NCI-H748 (cell line): ENCODE data around the gene UPK3A.
"Not testable (repeated sequence)": the region's sequence is repeated elsewhere in the genome, so short reads cannot be mapped to it uniquely, and the experiment has no call there.

Experiments
- DNase-seq: peaks from one replicate; lab custom pipeline; 2025; ENCODE audit not compliant: unreplicated experiment; lab: John Stamatoyannopoulos, UW

UPK3A gene

DNA sequence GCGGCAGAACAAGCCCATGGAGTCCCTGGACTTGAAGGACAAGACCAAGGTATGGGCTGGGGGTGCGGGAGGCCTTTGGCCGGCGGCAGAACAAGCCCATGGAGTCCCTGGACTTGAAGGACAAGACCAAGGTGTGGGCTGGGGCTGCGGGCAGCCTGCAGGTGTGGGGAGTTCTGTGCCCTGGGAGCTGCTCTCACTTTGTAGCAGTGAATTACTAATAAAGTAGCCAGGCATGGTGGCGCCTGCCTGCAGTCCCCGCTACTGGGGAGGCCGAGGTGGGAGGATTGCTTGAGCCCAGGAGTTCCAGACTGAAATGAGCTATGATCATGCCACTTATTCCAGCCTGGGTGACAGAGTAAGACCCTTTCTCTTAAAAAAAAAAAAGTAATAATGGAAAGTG is 43.5 kb downstream of the UPK3A start:
- DNase-seq = not testable (repeated sequence)

DNA sequence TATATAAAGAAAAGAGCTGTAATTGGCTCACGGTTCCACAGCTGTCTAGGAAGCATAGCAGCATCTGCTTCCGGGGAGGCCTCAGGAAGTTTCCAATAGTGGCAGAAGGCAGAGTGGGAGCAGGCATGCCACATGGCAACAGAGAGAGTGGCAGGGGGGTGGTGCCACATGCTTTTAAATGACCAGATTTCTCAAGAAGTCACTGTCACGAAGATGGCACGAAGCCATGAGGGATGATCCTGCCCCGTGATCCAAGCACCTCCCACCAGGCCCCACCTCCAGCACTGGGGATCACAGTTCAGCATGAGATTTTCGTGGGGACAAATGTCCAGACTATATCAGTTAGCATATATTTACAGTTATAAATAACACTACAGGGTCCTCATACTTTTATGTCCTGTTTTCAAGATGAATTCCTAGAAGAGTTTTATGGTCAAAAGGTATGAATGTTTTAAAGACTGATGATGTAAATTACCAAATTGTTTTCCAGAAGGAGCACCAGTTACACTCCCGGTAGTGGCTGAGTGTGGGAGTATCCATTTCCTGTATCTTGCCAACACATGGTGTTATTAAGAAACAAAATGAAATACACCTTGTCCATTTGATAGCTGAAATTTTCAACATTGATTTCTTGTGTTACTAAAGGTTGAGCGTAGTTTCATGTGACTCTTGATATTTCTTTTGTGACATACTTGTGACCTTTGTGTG is 44.2 kb downstream of the UPK3A start:
- DNase-seq = no peak

DNA sequence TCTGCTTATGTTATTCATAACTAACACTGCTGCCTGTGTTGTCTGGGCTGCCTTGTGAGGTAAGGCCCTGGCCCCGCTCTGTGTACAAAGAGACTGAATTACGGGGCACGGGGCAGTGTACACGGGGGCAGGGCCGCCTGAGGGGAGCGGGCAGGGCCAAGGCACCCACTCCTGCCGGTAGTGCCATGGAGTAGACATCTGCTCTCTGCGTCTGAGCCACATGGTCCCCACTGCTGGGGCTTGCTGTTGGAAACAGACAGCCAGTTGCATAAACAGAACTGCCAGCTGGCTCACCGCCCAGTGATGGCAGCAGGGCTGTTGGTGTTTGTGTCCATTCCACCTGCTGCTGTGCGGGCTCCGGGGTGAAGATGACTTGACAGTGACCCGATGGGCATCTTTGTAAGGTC is 44.8 kb downstream of the UPK3A start:
- DNase-seq = no peak

DNA sequence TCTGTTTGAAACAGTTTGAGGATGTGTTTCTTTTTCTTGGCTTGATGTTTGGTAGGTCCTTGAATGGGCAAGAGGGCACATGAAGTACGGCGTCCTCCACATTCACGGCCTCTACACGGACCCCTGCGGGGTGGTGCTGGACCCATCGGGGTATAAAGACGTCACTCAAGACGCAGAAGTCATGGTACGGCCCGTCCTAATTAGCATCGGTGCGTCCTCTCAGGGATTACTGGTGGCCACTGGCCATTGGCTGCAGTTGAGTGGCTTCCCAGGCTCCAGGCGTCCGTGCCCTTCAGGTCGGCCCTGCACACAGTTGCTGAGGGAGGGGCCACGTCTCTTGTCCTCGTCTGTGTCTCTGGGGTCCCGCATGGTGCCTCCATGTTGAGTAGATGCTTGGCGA is 45.8 kb downstream of the UPK3A start:
- no peak for DNase-seq

DNA sequence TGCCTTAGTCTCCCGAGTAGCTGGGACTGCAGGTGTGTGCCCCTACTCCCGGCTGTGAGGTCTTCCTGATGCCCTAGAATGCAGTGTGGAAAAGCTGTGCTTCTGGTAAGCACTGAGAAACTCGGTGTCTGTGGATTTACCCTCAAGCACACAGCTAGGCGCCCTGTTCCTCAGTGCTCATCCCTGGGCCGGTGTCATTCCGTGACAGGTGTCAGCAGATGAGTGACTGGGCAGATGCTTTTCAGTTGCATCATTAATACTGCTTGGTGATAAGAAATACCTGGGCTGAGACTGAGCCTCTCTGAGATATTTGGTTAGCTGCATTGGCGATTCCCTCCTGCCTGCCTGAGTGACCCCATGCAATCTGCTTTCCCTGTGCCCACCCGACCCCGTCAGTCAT is 46.7 kb downstream of the UPK3A start:
- DNase-seq = no peak

DNA sequence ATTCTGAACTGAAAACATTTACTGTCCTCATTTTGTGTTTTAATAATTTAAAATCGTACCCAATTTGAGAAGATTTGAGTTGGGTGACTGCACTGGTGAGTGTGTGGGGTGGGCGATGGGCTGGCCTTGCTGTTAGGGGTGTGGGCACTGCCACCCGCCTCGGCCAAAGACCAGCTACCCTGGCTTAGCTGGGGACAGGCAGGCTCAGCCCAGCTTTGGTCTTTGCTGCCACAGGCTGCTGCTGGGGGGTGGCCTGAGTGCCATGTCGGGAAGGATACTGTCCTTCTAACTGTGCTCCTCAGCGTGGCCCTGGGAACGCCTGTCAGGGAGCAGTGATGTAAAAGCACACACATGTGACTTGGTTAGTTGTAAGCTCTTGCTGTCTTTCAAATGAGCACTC is 47.3 kb downstream of the UPK3A start:
- no peak for DNase-seq

DNA sequence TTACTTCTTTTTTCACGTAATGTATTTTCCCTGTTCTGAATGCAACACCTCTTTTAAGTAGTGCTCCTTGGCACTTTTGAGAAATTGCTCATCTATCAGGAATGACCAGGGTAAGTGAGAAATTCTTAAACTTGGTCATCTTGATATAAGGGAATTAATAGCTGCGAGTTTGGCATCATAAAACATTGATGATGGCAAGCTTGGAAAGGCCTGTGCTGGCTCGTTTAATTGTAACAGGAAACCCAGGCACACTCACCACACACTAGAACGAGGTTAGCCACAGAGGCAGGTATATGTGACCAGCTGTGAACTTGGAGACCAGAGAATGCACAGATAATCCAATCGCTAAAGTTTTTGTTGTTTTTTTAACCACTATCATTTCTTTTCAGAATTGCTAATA is 49.3 kb downstream of the UPK3A start:
- no peak for DNase-seq

DNA sequence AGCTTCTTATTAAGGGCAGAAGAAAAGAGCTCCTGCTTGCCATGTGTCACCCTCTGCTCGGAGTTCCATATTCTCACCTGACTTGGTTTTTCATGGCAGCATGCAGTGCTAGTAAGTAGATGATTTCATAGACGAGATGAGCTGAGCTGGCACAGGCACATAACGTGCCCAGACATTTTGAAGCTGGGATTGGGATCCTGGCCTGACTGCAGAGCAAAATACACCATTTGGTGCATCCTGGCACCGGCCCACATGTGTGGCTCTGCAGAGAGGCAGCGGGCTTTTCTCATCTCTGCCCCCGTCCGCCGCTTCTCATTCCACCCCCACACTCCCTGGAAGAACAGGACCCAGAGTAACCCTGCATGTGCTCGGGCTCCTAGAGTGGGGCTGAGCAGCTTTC is 49.8 kb downstream of the UPK3A start:
- no peak for DNase-seq

DNA sequence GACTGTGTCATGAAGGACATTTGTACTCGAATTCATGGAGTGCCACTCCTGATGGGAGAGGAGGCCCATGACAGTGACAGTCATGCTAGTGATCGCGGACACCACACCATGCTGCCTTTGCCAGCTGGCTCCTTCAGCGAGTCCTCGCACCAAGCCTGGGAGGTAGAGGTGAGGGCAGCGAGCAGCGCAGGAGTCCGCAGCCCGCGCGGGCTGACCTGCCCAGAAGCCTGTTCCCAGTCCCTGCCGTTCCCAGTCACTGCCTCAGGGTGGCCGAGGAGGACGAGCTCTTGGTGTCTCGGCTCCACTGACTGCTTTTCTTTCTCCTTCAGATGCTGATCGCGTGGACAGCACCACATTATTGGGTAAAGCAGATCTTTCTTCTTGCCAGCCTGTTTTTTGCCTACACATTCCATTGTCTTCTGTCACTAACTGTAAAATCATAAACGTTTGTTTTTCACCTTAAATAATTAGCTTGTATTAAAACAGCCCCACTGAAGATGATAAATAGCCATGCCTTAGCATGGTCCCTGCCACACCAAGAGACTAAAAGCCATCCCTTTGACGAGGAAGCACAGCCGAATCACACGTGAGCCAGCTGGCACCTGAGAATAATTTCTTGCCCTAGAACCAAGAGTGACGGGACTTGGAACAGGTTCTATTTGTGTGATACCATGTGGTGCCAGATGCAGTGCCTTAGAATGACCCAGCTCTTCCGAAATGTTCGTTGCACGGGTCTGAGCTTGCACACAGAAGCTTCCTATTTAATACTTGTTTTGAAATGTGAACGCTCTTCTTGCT is 50.5 kb downstream of the UPK3A start:
- DNase-seq = no peak

DNA sequence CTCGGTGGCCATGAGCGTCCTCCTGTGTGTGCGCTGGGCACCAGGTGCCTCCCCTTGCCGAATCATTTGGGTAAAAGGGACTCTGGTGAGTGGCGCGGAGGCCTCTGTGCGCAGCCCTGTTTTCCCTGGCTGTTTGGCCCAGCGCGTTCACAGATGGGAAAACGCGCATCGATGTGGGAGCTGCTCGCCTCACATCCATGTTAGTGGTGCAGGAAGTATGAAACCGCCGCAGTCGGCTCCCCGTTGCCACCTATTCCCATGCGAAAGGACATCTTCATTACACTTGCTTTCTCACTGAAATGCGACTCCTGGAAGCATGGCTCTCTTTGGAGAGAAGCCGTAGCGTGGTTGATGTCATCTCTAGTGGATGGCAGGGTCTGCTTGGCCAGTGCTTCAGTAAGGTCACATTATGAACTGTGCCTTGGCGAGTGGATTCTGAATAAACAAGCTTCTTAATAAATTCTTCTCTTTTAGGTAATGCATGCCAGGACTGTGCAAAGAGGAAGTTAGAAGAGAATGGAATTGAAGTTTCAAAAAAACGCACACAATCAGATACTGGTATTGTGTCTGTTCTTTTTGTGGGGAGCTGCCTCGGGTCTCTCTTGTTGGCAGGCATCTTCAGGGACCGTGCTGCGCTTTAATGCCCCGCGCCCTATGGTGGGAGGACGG is 51.2 kb downstream of the UPK3A start:
- DNase-seq = no peak

DNA sequence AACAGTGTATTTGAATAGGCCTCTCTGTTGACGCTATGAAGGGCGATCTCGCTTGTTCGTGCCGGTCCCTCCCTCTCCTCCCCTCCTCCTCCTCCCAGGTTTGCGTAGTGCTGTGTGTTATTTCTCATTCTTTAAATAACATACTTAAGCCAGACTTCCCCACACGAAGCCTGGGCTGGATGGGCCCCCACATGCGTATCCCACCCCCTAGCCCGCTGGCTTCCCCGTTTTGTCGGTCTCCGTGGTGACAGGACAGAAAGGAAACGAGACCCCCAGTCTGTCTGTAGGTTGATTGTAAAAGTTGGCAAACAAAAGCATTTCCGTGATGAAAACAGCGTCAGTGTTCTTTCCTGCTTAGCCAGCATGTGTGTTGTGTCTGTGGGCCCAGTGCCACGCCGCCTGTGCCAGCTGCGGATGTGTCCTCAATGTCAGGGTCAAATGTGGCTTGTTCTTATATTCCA is 52.3 kb downstream of the UPK3A start:
- DNase-seq = peak; percentile 84

DNA sequence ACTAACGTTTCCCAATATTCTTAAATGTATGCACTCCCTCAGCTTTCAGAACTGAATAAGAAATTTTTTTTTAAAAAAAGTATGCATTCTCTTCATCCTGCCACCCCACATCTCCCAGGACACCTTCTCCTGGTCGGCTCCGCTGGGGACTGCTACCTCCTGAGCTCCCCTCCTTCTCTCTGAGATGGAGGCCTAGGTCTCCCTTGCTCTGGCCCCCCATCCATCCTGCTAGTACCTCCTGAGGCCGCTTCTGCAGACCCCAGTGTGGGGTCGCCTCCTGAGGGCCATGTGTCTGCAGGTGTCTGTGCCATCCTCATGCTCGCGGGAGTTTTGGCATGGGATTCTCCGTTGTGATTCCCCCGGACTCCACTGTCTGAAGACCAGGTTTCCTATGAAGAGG is 52.8 kb downstream of the UPK3A start:
- no peak for DNase-seq

DNA sequence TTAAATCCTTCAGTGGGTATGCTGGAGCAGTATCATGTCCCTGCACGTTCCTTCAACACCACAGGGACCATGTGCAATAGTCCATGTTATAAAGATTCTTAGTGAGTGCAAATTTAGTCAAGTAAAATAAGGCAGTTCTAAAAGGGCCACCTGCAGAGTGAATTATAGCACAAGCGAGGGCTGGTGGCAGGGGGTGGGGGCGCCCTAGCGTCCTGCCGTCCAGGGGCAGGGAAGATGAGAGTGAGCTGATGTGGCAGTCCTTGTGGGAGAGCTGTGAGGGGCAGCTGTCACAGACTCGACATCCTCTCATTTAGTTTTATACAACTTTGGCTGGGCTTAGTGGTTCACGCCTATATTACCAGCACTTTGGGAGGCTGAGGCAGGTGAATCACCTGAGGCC is 54.0 kb downstream of the UPK3A start:
- DNase-seq = no peak

DNA sequence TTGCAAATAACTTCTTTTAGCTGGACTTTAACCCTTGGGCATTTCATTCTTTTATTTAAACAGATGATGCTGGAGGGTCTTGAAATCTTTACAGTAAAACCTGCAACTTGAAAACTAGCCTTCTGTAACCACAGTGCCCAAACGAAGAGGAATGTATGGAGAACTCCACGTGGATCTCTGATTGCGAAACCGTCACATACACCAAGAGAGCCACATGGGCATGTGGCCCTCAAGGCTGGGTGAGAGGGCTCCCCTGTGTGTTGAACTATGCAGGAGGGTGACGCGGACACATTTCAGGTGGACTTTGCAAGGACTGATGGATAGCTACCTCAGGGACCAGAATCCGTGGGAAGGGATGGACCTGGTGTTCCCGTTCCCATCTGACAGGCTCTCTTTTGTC is 55.6 kb downstream of the UPK3A start:
- DNase-seq = no peak

DNA sequence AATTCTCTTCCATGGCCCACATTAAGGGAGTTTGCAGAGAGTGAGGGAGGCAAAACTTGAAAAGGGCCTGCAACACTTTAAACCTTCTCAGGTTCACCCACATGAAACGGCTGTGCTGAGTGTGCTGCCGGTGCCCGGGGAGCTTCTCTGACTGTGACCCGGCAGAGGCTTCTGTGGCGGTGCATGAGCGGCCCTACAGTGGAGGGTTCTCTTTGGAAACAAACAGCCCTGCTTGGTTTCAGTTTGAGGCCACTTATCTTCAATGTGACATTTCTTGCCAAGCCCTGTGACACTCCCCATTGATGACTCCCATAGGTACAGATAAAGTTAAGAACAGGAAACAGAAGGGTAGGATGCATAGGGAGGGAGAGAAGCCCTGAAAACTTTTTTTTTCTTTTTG is 56.7 kb downstream of the UPK3A start:
- no peak for DNase-seq

DNA sequence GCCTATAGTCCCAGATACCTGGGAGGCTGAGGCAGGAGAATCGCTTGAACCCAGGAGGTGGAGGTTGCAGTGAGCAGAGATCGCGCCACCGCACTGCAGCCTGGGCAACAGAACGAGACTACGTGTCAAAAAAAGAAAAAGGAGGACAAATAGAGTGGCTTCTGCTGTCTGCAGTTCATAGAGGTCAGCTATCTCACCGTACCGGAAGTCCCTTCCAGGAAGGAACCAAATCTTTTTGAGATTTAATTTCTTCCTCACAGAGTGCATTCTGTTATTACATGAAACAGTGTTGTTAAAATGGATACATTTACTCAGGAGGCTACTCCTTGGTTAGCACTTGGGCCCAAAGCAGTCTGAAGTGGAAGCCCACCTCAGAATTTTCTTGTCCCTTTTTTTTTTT is 58.4 kb downstream of the UPK3A start:
- DNase-seq = no peak

DNA sequence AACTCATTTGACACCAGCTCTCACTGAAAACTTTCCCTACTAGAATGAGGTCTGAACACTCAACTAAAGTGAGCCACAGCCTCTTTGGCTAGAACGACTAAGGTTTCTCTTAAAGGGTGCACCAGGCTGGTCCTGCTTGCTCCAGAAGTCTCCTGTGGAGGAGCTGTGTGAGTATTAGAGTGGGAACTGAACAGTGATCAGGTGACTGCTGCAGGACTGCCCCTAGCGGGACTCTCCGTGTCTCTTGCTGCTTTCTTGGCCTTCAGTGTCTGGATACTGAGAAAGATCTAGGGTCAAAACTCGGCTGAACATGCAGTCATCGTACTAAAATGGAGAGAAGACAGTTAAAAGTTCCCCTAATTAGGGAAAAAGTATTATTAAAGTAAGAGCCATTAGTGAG is 59.6 kb downstream of the UPK3A start:
- no peak for DNase-seq
